Endodermal cell (in vitro differentiated cells): ENCODE results near the gene SCD5. TPM values are rescaled to one million over a fixed set of nuclear protein-coding genes. Genes with fewer than 3 reads are reported as not detected.

Experiments used
- DNase-seq: peaks from one replicate; pipeline ENCODE4 v3.0.0-alpha.2; 2017
- H3K27ac ChIP-seq: 2 replicates; pipeline ENCODE4 v1.5.1; 2013; ENCODE audit warnings: mild to moderate bottlenecking, low read depth, low read length, moderate library complexity
- H3K27me3 ChIP-seq: 2 replicates; pipeline ENCODE4 v1.6.1; 2013; ENCODE audit warnings: mild to moderate bottlenecking, low read length, moderate library complexity; ENCODE audit not compliant: insufficient read depth, control insufficient read depth, poor library complexity, severe bottlenecking
- H3K36me3 ChIP-seq: 2 replicates; pipeline ENCODE4 v1.7.0; 2013; ENCODE audit warnings: mild to moderate bottlenecking, low read length, moderate library complexity; ENCODE audit not compliant: control insufficient read depth, insufficient read depth
- H3K4me1 ChIP-seq: one replicate; pipeline ENCODE4 v1.7.0; 2013; ENCODE audit warnings: low read length; ENCODE audit not compliant: control insufficient read depth, insufficient read depth
- H3K4me3 ChIP-seq: 2 replicates; pipeline ENCODE4 v1.5.1; 2013; ENCODE audit warnings: mild to moderate bottlenecking, low read length, moderate library complexity
- H3K9ac ChIP-seq: 2 replicates; pipeline ENCODE4 v1.6.1; 2013; ENCODE audit warnings: mild to moderate bottlenecking, low read length, moderate library complexity; ENCODE audit not compliant: poor library complexity, severe bottlenecking; ENCODE audit errors: extremely low read depth
- H3K9me3 ChIP-seq: 2 replicates; pipeline ENCODE4 v1.6.1; 2013; ENCODE audit warnings: mild to moderate bottlenecking, low read length, moderate library complexity; ENCODE audit not compliant: control insufficient read depth
- H3K27ac Mint-ChIP-seq: 2 replicates; pipeline ENCODE4 v1.8.0; 2020; ENCODE audit warnings: mixed read lengths
- H3K27me3 Mint-ChIP-seq: 2 replicates; pipeline ENCODE4 v1.8.0; 2021; ENCODE audit warnings: mild to moderate bottlenecking, mixed read lengths; ENCODE audit not compliant: insufficient read depth
- H3K36me3 Mint-ChIP-seq: 2 replicates; pipeline ENCODE4 v1.8.0; 2020; ENCODE audit warnings: low read depth, mixed read lengths
- H3K4me1 Mint-ChIP-seq: 2 replicates; pipeline ENCODE4 v1.8.0; 2020; ENCODE audit warnings: mixed read lengths
- H3K4me3 Mint-ChIP-seq: 2 replicates; pipeline ENCODE4 v1.8.0; 2020; ENCODE audit warnings: mild to moderate bottlenecking, moderate library complexity, mixed read lengths
- H3K9me3 Mint-ChIP-seq: 2 replicates; pipeline ENCODE4 v1.8.0; 2020; ENCODE audit warnings: mild to moderate bottlenecking, mixed read lengths
- CTCF ChIP-seq: fragments of 200-600 bp; sonication (generic); conservative IDR thresholded peaks from 2 replicates; pipeline ENCODE4 v1.5.0; 2021; ENCODE audit warnings: antibody characterized with exemption, mild to moderate bottlenecking
- WGBS, 2 experiments: methylation state at CpG; one replicate each; pipeline versions ENCODE4 v1.1.5 to v1.1.7; 2013; ENCODE audit warnings: missing lambda C conversion rate in 2 of 2, mixed read lengths in 1 of 2; ENCODE audit not compliant: insufficient coverage in 1 of 2, insufficient read length in 1 of 2; 5-methylcytosine and 5-hydroxymethylcytosine counted together
- total RNA-seq, 2 donors: library from RNA; stranded (reverse); fragmentation: NEBNext Ultra II Directional in 1 of 2; extraction: Animal tissue kit (Norgen Biotek cat#: 25700) in 1 of 2; gene quantifications; 2 replicates in 1 of 2; 3 replicates in 1 of 2; pipeline ENCODE4 v1.2.1, GENCODE V29; 2021

Gene SCD5
- total RNA-seq, 2 donors from 2014 or later: 3.2 to 5.2 TPM

- Histone ChIP-seq H3K4me1 (no peaks in the 10 kb centered on the region), H3K27me3 (peaks cover 11% of the 10 kb centered on the region)
- H3K27me3 Mint-ChIP-seq: peaks cover 45% of the 10 kb centered on the region
Measured at GRCh38 chr4:82810176-82810575, 11.6 kb upstream of the SCD5 start.

DNA sequence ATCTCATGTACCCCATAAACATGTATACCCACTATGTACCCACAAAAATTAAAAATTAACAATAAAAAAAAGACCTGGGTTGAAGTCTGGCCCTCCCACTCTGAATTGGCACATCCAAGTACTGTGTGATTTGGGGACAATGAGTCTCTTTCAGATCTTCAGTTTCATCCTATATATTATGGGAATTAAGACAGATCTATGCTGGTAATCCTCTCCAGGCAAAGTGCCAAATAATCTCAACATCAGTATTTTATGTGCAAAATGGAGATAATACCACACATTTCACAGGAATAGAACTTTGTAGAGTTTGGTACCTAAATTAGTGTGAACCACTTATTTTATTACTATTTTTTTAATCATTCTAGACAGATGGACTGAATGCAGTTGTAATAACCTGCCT lies 11.0 kb upstream of the SCD5 start:
- peaks cover 45% of the 10 kb centered on the region for H3K27me3 Mint-ChIP-seq
- no peaks in the 10 kb centered on the region for H3K36me3 ChIP-seq
- no peak overlapping the region for H3K9ac ChIP-seq
- peaks cover 31% of the 10 kb centered on the region for H3K4me1 Mint-ChIP-seq
- DNase-seq: no peak
- TF ChIP-seq CTCF: no peak
- no peaks in the 10 kb centered on the region for H3K36me3 Mint-ChIP-seq
- no peak overlapping the region for H3K27ac ChIP-seq
- peaks cover 17% of the 10 kb centered on the region for H3K27me3 ChIP-seq
- H3K27ac Mint-ChIP-seq: no peak overlapping the region
- H3K4me3 Mint-ChIP-seq: no peak overlapping the region
- no peaks in the 10 kb centered on the region for H3K9me3 Mint-ChIP-seq
- no peaks in the 10 kb centered on the region for H3K9me3 ChIP-seq
- H3K4me3 ChIP-seq: no peak overlapping the region
- H3K4me1 ChIP-seq: no peaks in the 10 kb centered on the region

More at GRCh38 chr4:82810176-82810575, 11.6 kb upstream of the SCD5 start:
- H3K36me3 Mint-ChIP-seq: no peaks in the 10 kb centered on the region
- Histone ChIP-seq H3K9ac (no peak overlapping the region), H3K4me3 (no peak overlapping the region), H3K27ac (no peak overlapping the region), H3K9me3 (no peaks in the 10 kb centered on the region), H3K36me3 (no peaks in the 10 kb centered on the region)
- DNase-seq: no peak
- TF ChIP-seq CTCF: no peak
- H3K27ac Mint-ChIP-seq: no peak overlapping the region
- H3K4me3 Mint-ChIP-seq: no peak overlapping the region
- H3K9me3 Mint-ChIP-seq: no peaks in the 10 kb centered on the region
- H3K4me1 Mint-ChIP-seq: peaks cover 37% of the 10 kb centered on the region
- 86 to 87% methylated on average over 3 to 4 of the region's 4 CpGs for WGBS, 2 experiments

DNA sequence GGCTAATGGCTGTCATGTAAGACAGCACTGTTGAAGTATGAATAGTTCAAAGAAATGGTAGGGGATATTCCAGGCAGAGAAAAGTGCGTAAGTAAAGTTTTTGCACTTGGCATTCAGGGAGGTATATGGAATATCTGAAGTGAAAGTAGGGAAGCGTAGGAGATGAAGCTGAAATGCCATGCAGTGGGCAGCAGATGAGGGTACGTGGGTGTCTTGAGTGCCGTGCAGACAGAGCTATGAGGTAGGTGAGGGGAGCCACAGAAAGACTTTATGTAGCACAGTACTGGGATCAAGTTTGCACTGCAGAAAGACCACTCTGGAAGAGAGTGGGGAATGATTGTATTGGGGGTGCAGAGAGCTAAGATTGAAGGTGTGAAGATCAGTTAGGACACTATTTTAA lies 5.2 kb upstream of the SCD5 start:
- Mint-ChIP-seq H3K27ac (no peak overlapping the region), H3K36me3 (no peaks in the 10 kb centered on the region), H3K9me3 (no peaks in the 10 kb centered on the region), H3K4me1 (peaks cover 9% of the 10 kb centered on the region), H3K4me3 (no peak overlapping the region), H3K27me3 (peaks cover 56% of the 10 kb centered on the region)
- Histone ChIP-seq H3K27me3 (peaks cover 76% of the 10 kb centered on the region), H3K4me3 (no peak overlapping the region), H3K4me1 (no peaks in the 10 kb centered on the region), H3K27ac (no peak overlapping the region), H3K9me3 (no peaks in the 10 kb centered on the region), H3K36me3 (no peaks in the 10 kb centered on the region), H3K9ac (no peak overlapping the region)
- no peak for DNase-seq
- 87 to 89% methylated on average over 4 of the region's 4 CpGs for WGBS, 2 experiments
- TF ChIP-seq CTCF: no peak
